ENCODE data around the gene MYOCOS. TPM values are rescaled to one million over a fixed set of nuclear protein-coding genes. Genes with fewer than 3 reads are reported as not detected.
"Not testable (repeated sequence)": the region's sequence is repeated elsewhere in the genome, so short reads cannot be mapped to it uniquely, and the experiment has no call there.

The MYOCOS gene
- total RNA-seq = not detected

GRCh38 chr1:171622152-171622462 lies at the start of gene MYOCOS:
Gene MYOCOS (plus strand): TSS chr1:171622243. CDS start chr1:171623884, 1,641 bp downstream.
- POLR2A ChIA-PET = no interaction called here
- CTCF ChIA-PET = interaction anchor here (0.9 kb wide), 1 partner anchor 34 kb away, joined by 3 read pairs; no protein-coding TSS in a partner anchor

- POLR2A ChIA-PET = no interaction called here
- CTCF ChIA-PET = no interaction called here
These were observed 45.9 kb upstream of the MYOCOS start for GRCh38 chr1:171576144-171576543.

DNA sequence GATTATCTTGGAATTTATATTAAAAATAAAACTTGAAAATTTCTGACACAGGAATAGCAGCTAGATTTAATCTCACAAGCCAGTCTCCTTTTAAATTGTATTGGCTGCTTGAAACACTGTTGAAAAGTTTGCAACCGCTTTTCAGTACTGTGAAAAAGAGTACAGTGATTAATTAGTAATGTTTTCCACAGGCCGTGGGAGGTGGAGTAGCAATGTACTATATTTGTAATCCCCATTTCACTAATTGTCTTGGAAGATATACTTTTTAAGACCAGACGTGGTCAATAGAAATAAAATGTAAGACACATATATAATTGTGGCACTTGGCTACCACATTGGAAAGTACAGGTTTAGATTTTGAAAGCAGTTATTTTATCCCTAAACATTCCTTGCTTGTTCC lies 40.8 kb upstream of the MYOCOS start:
- CTCF ChIA-PET = no interaction called here
- POLR2A ChIA-PET = no interaction called here

- ChIA-PET CTCF (no interaction called here), POLR2A (no interaction called here)
These were observed 40.3 kb upstream of the MYOCOS start for GRCh38 chr1:171581766-171582165.

DNA sequence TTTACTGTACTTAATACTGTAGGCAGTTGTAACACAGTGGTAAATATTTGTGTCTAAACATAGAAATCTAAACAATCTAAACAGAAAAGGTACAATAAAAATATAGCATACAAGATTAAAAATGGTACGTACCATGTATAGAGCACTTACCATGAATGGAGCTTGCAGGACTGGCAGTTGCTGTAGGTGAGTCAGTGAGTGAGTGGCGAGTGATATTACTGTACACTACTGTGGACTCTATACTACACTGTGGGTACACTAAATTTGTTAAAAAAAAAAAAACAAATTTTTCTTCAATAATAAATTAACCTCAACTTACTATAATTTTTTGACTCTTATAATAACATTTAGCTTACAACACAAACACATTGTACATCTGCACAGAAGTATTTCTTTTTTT lies 39.5 kb upstream of the MYOCOS start:
- POLR2A ChIA-PET = no interaction called here

DNA sequence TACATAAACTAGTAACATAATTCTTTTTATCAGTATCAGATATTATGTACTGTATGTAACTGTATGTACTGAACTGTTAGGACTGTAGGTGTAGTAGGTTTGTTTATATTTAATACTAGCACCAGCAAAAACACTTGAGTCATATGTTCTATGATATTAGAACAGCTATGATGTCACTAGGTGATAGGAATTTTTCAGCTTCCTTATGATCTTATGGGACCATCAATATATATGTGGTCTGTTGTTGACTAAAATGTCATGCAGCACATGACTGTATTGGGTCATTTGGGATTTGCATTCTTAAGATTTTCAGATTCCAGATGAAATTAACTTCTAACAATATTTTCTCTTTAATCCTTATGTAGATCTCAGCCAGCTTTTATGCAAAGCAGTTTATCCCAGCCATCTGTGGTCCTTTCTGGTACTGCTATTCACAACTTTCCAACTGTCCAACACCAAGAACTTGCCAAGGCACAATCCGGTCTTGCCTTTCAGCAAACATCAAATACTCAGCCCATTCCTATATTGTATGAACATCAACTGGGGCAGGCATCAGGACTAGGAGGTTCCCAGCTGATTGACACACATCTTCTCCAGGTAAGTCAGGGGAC lies 38.3 kb upstream of the MYOCOS start:
- ChIA-PET CTCF (no interaction called here), POLR2A (no interaction called here)

More for the DNA sequence above, 39.5 kb upstream of the MYOCOS start:
- CTCF ChIA-PET = interaction anchor here (1.0 kb wide), 1 partner anchor 97 kb away, joined by 3 read pairs; the partner anchor contains the start of gene PRRC2C

GRCh38 chr1:171585715-171586114 lies 36.3 kb upstream of the MYOCOS start:
- ChIA-PET POLR2A (no interaction called here), CTCF (no interaction called here)

GRCh38 chr1:171588230-171588629 lies 33.8 kb upstream of the MYOCOS start:
- POLR2A ChIA-PET = no interaction called here
- CTCF ChIA-PET = interaction anchor here (1.1 kb wide), 1 partner anchor 56 kb away, joined by 3 read pairs; no protein-coding TSS in a partner anchor

GRCh38 chr1:171590022-171590421 lies 32.0 kb upstream of the MYOCOS start:
- POLR2A ChIA-PET = interaction anchor here (0.6 kb wide), 1 partner anchor 32 kb away, joined by 3 read pairs; no protein-coding TSS in a partner anchor
- CTCF ChIA-PET = no interaction called here

DNA sequence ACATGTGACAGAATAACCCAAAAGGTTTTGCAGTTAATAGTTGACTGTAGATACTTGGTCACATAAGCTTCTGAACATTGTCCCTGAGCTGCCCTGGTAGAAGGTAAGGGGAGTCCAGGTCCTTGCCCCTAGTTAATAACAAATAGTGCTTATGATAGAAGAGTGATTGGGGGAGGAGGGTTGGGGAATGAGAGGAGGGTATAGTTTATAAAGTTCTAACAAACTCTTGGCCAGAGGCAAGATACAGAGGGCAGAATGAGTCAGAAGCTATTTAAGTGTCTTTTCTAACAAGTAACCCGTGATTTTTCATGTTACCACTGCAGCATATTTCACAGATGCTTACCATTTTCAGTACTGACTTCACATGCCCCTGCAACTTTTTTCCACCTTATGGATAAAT lies 26.7 kb upstream of the MYOCOS start:
- CTCF ChIA-PET = no interaction called here
- POLR2A ChIA-PET = no interaction called here

DNA sequence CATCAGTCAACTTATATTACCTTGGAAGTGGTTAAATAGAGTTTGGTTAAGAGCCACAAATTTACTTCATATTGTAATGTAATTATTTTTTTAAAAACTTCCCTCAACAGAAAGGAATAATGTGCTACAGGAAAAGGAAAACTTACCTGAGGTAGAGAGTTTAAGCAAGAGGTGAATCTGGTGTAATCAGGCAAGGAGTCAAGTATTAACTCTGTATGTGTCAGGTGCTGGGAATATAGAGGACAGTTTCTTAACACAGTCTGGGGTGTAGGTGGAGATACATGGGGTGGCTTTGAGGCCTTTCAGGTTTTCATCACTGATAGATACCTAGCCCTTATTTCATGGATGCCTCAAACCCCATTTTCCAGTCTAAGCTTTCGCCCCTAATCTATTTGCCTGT lies 25.9 kb upstream of the MYOCOS start:
- CTCF ChIA-PET = no interaction called here

DNA sequence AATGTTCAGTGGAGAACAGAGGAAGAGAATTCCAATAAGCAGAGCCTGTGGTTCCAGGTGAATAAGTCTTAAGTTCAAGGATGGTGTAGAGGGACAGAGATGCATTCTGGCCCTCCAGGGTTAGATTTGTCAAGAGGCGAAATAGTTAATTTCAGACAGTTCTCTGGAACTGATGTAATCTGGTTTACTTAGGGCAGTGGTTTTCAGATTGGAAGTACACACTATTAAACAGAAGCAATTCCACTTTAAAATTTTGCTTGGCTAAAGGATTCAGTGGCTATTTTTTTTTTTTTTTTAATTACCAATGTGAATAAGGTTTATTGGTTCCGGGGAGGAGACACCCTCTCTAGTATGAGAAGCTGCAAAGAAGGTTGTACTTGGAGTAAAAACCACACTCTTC lies 25.3 kb upstream of the MYOCOS start:
- ChIA-PET CTCF (no interaction called here), POLR2A (no interaction called here)

More for the DNA sequence above, 25.9 kb upstream of the MYOCOS start:
- POLR2A ChIA-PET = no interaction called here

DNA sequence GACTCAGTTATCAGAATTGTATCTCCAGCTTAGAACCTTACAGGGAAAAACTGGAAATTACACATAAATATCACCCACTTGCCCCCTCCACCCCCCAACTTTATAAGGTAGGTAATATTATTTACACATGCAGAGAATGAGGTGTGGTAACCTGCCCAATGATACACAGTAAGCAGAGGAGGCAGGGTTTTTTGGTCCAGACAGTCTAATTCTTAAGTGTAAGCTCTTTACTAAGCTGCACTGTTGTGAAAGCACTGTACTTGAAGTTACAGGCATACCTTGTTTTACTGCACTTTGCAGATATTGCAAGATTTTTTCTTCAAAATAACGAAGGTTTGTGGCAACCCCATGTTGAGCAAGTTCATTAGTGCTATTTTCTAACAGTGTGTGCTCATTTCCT lies 24.8 kb upstream of the MYOCOS start:
- CTCF ChIA-PET = no interaction called here
- POLR2A ChIA-PET = no interaction called here

GRCh38 chr1:171600310-171600709 lies 21.7 kb upstream of the MYOCOS start:
- POLR2A ChIA-PET = interaction anchor here (0.6 kb wide), 1 partner anchor 14 kb away, joined by 7 read pairs; no protein-coding TSS in a partner anchor
- CTCF ChIA-PET = not testable (repeated sequence)

DNA sequence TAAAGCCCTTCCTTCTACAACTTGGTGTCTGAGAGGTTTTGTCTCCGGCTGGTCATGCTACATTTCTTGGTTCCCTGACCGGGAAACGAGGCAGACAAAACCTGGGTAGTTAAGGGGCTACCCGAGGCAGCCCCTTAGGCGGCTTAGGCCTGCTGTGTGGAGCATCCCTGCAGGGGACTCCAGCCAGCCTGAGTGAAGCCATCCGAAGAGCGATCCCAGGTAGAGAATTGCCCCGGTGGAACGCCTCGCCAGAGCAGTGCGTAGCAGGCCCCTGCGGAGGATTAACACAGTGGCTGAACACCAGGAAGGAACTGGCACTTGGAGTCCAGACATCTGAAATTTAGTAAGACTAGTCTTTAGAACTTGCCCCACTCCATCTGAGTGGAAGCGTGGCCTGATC lies 21.2 kb upstream of the MYOCOS start:
- CTCF ChIA-PET = no interaction called here

GRCh38 chr1:171603042-171603441 lies 19.0 kb upstream of the MYOCOS start:
- CTCF ChIA-PET = interaction anchor here (1.0 kb wide), 1 partner anchor 42 kb away, joined by 4 read pairs; no protein-coding TSS in a partner anchor
- POLR2A ChIA-PET = not testable (repeated sequence)

More for the DNA sequence above, 21.2 kb upstream of the MYOCOS start:
- POLR2A ChIA-PET = no interaction called here

DNA sequence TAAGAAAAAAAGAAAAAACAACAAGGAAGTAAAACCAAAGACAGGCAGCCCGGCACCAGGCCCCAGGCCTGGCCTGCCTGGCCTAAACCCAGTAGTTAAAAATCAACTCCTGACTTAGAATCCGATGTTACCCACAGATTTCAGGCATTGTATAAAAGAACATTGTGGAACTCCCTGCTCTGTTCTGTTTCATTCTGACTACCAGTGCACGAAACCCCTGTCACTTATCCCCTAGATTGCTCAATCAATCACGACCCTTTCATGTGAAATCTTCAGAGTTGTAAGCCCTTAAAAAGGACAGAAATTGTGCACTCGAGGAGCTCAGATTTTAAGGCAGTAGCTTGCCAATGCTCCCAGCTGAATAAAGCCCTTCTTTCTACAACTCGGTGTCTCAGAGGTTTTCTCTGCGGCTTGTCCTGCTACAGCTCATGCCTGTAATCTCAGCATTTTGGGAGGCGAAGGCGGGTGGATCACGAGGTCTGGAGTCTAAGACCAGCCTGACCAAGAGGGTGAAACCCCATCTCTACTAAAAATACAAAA lies 15.6 kb upstream of the MYOCOS start:
- CTCF ChIA-PET = no interaction called here
- POLR2A ChIA-PET = no interaction called here

GRCh38 chr1:171610385-171610784 lies 11.7 kb upstream of the MYOCOS start:
- ChIA-PET CTCF (no interaction called here), POLR2A (no interaction called here)

- ChIA-PET CTCF (no interaction called here), POLR2A (no interaction called here)
These were observed 10.7 kb upstream of the MYOCOS start for GRCh38 chr1:171611306-171611705.

GRCh38 chr1:171613282-171613681 lies 8.8 kb upstream of the MYOCOS start:
- ChIA-PET POLR2A (no interaction called here), CTCF (no interaction called here)

DNA sequence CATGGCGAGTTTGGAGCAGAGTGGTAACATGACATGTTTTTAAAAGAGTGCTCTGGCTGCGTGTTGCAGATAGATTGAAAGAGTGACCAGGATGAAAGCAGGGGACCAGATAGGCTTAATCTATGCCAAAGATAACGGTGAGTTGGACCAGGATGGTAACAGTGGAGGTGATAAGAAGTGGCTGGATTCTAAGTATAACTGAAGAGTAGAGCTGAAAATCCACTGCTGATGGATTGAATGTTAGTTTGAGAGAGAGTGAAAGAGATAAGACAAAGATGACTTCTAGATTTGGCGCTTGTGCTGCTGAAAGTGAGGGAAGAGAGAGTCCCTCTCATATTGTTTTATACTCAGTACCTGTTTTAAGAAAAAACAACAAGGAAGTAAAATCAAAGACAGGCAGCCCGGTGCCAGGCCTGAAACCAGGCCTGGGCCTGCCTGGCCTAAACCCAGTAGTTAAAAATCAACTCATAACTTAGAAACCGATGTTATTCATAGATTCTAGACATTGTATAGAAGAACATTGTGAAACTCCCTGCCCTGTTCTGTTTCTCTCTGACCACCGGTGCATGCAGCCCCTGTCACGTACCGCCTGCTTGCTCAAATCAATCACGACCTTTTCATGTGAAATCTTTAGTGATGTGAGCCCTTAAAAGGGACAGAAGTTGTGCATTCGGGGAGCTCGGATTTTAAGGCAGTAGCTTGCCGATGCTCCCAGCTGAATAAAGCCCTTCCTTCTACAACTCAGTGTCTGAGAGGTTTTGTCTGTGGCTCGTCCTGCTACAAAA lies 6.7 kb upstream of the MYOCOS start:
- CTCF ChIA-PET, POLR2A ChIA-PET: not testable (repeated sequence)
